B cell (primary cell): ENCODE results near the gene PGP. TPM values are rescaled to one million over a fixed set of nuclear protein-coding genes. Genes with fewer than 3 reads are reported as not detected.

ENCODE experiments used
- ATAC-seq: fragments of 200-7000 bp; cut with Tn5 transposase; one replicate; pipeline ENCODE4 v1.10.0; 2021; ENCODE audit warnings: low read depth, mild to moderate bottlenecking, moderate number of reproducible peaks, moderate library complexity
- CTCF ChIA-PET: fragments of 350-600 bp; sonication (Branson Sonifier 250); formaldehyde crosslinking; loops from one replicate; lab custom pipeline; 2021; ENCODE audit warnings: antibody characterized with exemption, inconsistent platforms; lab: Charles Lee
- POLR2A ChIA-PET: fragments of 350-600 bp; sonication (Branson Sonifier 250); formaldehyde crosslinking; loops from one replicate; lab custom pipeline; 2021; ENCODE audit warnings: antibody characterized with exemption; lab: Charles Lee
- DNase-seq: peaks from one replicate; pipeline ENCODE4 v3.0.0; 2013
- H2AFZ ChIP-seq: 2 replicates; pipeline ENCODE4 v1.6.1; 2012; ENCODE audit warnings: mild to moderate bottlenecking, low read depth, low read length; ENCODE audit not compliant: insufficient read depth, poor library complexity, severe bottlenecking
- H3K27ac ChIP-seq, 2 donors: 1 replicate in 1 of 2; 2 replicates in 1 of 2; pipeline ENCODE4 v1.5.1; 2012 to 2013; ENCODE audit warnings: low read length in 2 of 2, mild to moderate bottlenecking in 2 of 2, moderate library complexity in 1 of 2
- H3K27me3 ChIP-seq, 4 experiments: fragments of 200-600 bp in 1 of 4; sonication (generic) in 1 of 4; replicated peaks in 1 of 4; 1 replicate in 2 of 4; 2 replicates in 2 of 4; pipeline versions ENCODE4 v1.6.1 to v1.7.0; 2013 to 2016; ENCODE audit warnings: low read length in 3 of 4, mild to moderate bottlenecking in 2 of 4, mixed read lengths in 1 of 4, moderate library complexity in 1 of 4; ENCODE audit not compliant: insufficient read depth in 4 of 4, control insufficient read depth in 3 of 4; ENCODE audit errors: control extremely low read depth in 1 of 4
- H3K36me3 ChIP-seq, 2 experiments: replicated peaks in 1 of 2; 1 replicate in 1 of 2; 2 replicates in 1 of 2; pipeline versions ENCODE4 v1.6.1 to v1.7.1; 2013; ENCODE audit warnings: low read length in 1 of 2; ENCODE audit not compliant: insufficient read depth in 2 of 2, control insufficient read depth in 1 of 2; ENCODE audit errors: control extremely low read depth in 1 of 2, extremely low read depth in 1 of 2
- H3K4me1 ChIP-seq, 2 donors: fragments of 200-600 bp in 1 of 2; sonication (generic) in 1 of 2; 1 replicate in 1 of 2; 2 replicates in 1 of 2; pipeline versions ENCODE4 v1.5.1 to v1.6.1; 2013 to 2017; ENCODE audit warnings: low read length in 2 of 2; ENCODE audit not compliant: control insufficient read depth in 2 of 2, insufficient read depth in 2 of 2
- H3K4me2 ChIP-seq: replicated peaks from 2 replicates; pipeline ENCODE3; 2012; ENCODE audit warnings: mild to moderate bottlenecking, low read depth, low read length; ENCODE audit not compliant: poor library complexity, severe bottlenecking
- H3K4me3 ChIP-seq, 5 experiments: fragments of 200-600 bp in 1 of 5; sonication (generic) in 1 of 5; 1 replicate in 3 of 5; 2 replicates in 2 of 5; pipeline versions ENCODE4 v1.5.1 to v1.7.0; 2011 to 2016; ENCODE audit warnings: low read length in 4 of 5, mild to moderate bottlenecking in 4 of 5, low read depth in 2 of 5, control low read depth in 1 of 5, moderate library complexity in 1 of 5; ENCODE audit not compliant: insufficient read depth in 1 of 5; ENCODE audit errors: control extremely low read depth in 1 of 5, extremely low read depth in 1 of 5
- H3K79me2 ChIP-seq: fragments of 200-600 bp; sonication (generic); one replicate; pipeline ENCODE4 v1.6.0; 2016; ENCODE audit warnings: low read length; ENCODE audit not compliant: control insufficient read depth, insufficient read depth
- H3K9ac ChIP-seq: fragments of 200-600 bp; sonication (generic); 2 replicates; pipeline ENCODE4 v1.6.1; 2017; ENCODE audit warnings: mild to moderate bottlenecking, low read length, moderate library complexity
- H3K9me3 ChIP-seq, 3 donors: one replicate each; pipeline versions ENCODE4 v1.6.1 to v1.7.1; 2013; ENCODE audit warnings: low read length in 2 of 3; ENCODE audit not compliant: control insufficient read depth in 2 of 3, insufficient read depth in 1 of 3; ENCODE audit errors: control extremely low read depth in 1 of 3
- H4K20me1 ChIP-seq: 2 replicates; pipeline ENCODE4 v1.6.0; 2012; ENCODE audit warnings: mild to moderate bottlenecking, low read length; ENCODE audit not compliant: insufficient read depth, control insufficient read depth, poor library complexity, severe bottlenecking
- H3K27ac Mint-ChIP-seq: one replicate; pipeline ENCODE4 v1.8.0; 2021; ENCODE audit warnings: mixed read lengths
- H3K27me3 Mint-ChIP-seq: one replicate; pipeline ENCODE4 v1.8.0; 2021; ENCODE audit warnings: mixed read lengths
- H3K4me1 Mint-ChIP-seq: one replicate; pipeline ENCODE4 v1.8.0; 2021; ENCODE audit warnings: mixed read lengths
- H3K4me3 Mint-ChIP-seq: one replicate; pipeline ENCODE4 v1.8.0; 2021; ENCODE audit warnings: mixed read lengths
- H3K9me3 Mint-ChIP-seq: one replicate; pipeline ENCODE4 v1.8.0; 2022; ENCODE audit warnings: mixed read lengths; ENCODE audit not compliant: insufficient read depth
- EZH2 ChIP-seq: IDR thresholded peaks from 2 replicates; pipeline ENCODE4 v1.6.1; 2012; ENCODE audit warnings: borderline replicate concordance, low read depth, mild to moderate bottlenecking, moderate library complexity, low read length; ENCODE audit not compliant: insufficient read depth, poor library complexity, severe bottlenecking
- WGBS: methylation state at CpG from one replicate; pipeline ENCODE4 v1.1.5; 2013; ENCODE audit warnings: missing lambda C conversion rate; ENCODE audit not compliant: insufficient coverage; 5-methylcytosine and 5-hydroxymethylcytosine counted together
- intact Hi-C: fragments of 100-400 bp; cut with micrococcal nuclease; formaldehyde crosslinking; loops from one replicate; pipeline ENCODE4 v1.10.0; 2022
- polyA plus RNA-seq: library from polyadenylated mRNA; depleted of rRNA; stranded (reverse); fragments of >200 nt; gene quantifications from 2 replicates; pipeline ENCODE4 v1.2.3, GENCODE V29; 2012
- total RNA-seq, 2 donors: library from RNA; stranded (reverse); fragments of 120-200 nt in 1 of 2; gene quantifications; 1 replicate in 1 of 2; 2 replicates in 1 of 2; pipeline versions ENCODE4 v1.2.3 to v1.2.4, GENCODE V29; 2013 to 2022
- TF ChIP-seq, protein P1 (sequence below): fragments of 200-600 bp; IDR thresholded peaks from one replicate; pipeline ENCODE4 v1.8.0; 2022; ENCODE audit warnings: antibody characterized with exemption, mild to moderate bottlenecking

Gene PGP
- total and polyA plus RNA-seq, 2 donors (not counting 1 experiment from before 2014, with no cell fraction given) = 15.4 to 16.5 TPM

DNA sequence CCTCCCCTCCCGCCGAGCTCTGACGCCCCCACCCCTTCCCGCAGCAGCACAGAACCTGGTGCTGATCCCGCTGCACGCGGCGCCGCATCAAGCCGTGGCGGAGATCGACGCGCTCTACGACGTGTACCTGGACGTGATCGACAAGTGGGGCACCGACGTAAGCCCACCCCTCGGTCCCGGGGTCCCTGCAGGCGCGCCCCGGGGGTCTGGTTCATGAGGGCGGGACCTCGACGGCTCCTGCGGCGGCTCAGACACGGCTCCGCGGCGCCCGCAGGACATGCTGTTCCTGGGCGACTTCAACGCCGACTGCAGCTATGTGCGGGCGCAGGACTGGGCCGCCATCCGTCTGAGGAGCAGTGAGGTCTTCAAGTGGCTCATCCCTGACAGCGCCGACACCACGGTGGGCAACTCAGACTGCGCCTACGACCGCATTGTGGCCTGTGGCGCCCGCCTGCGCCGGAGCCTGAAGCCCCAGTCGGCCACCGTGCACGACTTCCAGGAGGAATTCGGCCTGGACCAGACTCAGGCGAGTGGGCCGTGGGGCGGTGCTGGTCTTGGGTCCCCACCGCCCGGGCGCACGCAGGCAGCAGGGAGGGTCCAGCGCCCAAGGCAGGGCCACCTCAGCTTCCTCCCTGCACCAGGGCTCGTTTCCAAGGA, 23.0 kb upstream of the PGP start:
- no peak for TF ChIP-seq EZH2
- TF ChIP-seq, protein P1, sequence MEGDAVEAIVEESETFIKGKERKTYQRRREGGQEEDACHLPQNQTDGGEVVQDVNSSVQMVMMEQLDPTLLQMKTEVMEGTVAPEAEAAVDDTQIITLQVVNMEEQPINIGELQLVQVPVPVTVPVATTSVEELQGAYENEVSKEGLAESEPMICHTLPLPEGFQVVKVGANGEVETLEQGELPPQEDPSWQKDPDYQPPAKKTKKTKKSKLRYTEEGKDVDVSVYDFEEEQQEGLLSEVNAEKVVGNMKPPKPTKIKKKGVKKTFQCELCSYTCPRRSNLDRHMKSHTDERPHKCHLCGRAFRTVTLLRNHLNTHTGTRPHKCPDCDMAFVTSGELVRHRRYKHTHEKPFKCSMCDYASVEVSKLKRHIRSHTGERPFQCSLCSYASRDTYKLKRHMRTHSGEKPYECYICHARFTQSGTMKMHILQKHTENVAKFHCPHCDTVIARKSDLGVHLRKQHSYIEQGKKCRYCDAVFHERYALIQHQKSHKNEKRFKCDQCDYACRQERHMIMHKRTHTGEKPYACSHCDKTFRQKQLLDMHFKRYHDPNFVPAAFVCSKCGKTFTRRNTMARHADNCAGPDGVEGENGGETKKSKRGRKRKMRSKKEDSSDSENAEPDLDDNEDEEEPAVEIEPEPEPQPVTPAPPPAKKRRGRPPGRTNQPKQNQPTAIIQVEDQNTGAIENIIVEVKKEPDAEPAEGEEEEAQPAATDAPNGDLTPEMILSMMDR = no peak
- Histone ChIP-seq H3K4me3 (no peak overlapping the region), H3K9me3 (peaks cover 0 to 5% (median 0%) of the 10 kb centered on the region in 3 donors), H4K20me1 (peaks cover 10% of the 10 kb centered on the region), H3K4me2 (peak overlapping the region; percentile 37), H3K36me3 (peaks cover 0 to 32% of the 10 kb centered on the region in 2 experiments), H3K4me1 (peaks cover 12 to 15% of the 10 kb centered on the region in 2 donors), H3K27me3 (peaks cover 0 to 27% (median 11%) of the 10 kb centered on the region in 4 experiments), H3K79me2 (no peaks in the 10 kb centered on the region), H2AFZ (no peak overlapping the region), H3K27ac (no peak overlapping the region), H3K9ac (no peak overlapping the region)
- no peak for ATAC-seq
- intact Hi-C loops = no loop called here
- CTCF ChIA-PET = no interaction called here
- no peak for DNase-seq
- H3K9me3 Mint-ChIP-seq = no peaks in the 10 kb centered on the region
- 30% methylated on average over 65 of the region's 65 CpGs for WGBS
- POLR2A ChIA-PET = no interaction called here
- H3K27me3 Mint-ChIP-seq = peaks cover 3% of the 10 kb centered on the region
- H3K27ac Mint-ChIP-seq = no peak overlapping the region
- H3K4me1 Mint-ChIP-seq = peaks cover 1% of the 10 kb centered on the region
- no peak overlapping the region for H3K4me3 Mint-ChIP-seq

DNA sequence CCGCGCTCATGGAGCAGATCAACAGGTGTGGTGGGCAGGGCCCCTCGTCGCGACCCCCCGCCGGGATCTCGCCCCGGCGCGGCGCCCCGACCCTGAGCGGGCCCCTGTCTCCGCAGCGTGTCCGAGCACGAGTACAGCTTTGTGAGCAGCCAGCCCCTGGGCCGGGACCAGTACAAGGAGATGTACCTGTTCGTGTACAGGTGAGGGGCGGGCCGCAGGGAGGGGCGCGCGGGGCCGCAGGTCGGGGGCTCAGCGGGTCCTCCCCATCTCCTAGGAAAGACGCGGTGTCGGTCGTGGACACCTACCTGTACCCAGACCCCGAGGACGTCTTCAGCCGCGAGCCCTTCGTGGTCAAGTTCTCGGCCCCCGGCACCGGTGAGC, 22.5 kb upstream of the PGP start:
- no peak overlapping the region for H3K27ac ChIP-seq
- no peaks in the 10 kb centered on the region for H3K79me2 ChIP-seq
- H3K4me1 ChIP-seq = peaks cover 12 to 15% of the 10 kb centered on the region in 2 donors
- H4K20me1 ChIP-seq = peaks cover 10% of the 10 kb centered on the region
- 15% methylated on average over 40 of the region's 40 CpGs for WGBS
- ATAC-seq (no peak), DNase-seq (no peak)
- Mint-ChIP-seq H3K4me1 (peaks cover 1% of the 10 kb centered on the region), H3K9me3 (no peaks in the 10 kb centered on the region), H3K4me3 (no peak overlapping the region), H3K27ac (no peak overlapping the region), H3K27me3 (peaks cover 3% of the 10 kb centered on the region)
- peaks cover 0 to 27% (median 11%) of the 10 kb centered on the region in 4 experiments for H3K27me3 ChIP-seq
- no peak overlapping the region for H3K4me3 ChIP-seq
- intact Hi-C loops = no loop called here
- peak; percentile 90 for TF ChIP-seq EZH2
- TF ChIP-seq, protein P1 = no peak
- no peak overlapping the region for H2AFZ ChIP-seq
- H3K9ac ChIP-seq = no peak overlapping the region
- ChIA-PET POLR2A (interaction anchor here (1.4 kb wide), 1 partner anchor 15 kb away, joined by 4 read pairs; the partner anchor contains the start of gene ECI1), CTCF (no interaction called here)
- peaks cover 0 to 32% of the 10 kb centered on the region in 2 experiments for H3K36me3 ChIP-seq
- peak overlapping the region; percentile 37 for H3K4me2 ChIP-seq
- H3K9me3 ChIP-seq = peaks cover 0 to 5% (median 0%) of the 10 kb centered on the region in 3 donors
